Measurements from ENCODE around the gene TADA2B.
"Not testable (repeated sequence)": the region's sequence is repeated elsewhere in the genome, so short reads cannot be mapped to it uniquely, and the experiment has no call there.

Gene TADA2B

DNA sequence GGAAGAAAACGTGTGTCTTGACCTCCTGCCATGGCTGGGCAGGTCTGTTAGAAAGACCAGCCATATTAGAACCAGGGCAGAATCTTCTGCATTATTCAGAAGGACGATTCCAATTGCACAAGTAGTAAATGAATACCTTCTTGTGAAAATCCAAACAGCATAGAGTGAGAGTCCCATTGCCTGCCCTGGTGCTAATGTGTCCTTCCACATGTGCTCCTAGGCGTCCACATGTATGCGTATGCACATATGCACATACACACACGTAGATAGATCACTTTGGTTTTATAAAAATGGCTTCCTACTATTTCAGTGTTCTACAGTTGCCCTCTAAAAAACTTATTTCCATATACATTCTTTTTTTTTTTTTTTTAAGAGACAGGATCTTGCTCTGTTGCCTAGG, 34.9 kb downstream of the TADA2B start:
- DNase-seq = no peak

DNA sequence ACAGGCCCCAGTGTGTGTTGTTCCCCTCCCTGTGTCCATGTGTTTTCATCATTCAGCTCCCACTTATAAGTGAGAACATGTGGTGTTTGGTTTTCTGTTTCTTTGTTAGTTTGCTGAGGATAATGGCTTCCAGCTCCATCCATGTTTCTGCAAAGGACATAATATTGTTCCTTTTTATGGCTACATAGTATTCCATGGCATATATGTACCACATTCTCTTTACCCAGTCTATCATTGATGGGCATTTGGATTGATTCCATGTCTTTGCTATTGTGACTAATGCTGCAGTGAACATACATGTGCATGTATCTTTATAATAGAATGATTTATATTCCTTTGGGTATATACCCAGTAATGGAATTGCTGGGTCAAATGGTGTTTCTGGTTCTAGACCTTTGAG, 36.3 kb downstream of the TADA2B start:
- not testable (repeated sequence) for DNase-seq

DNA sequence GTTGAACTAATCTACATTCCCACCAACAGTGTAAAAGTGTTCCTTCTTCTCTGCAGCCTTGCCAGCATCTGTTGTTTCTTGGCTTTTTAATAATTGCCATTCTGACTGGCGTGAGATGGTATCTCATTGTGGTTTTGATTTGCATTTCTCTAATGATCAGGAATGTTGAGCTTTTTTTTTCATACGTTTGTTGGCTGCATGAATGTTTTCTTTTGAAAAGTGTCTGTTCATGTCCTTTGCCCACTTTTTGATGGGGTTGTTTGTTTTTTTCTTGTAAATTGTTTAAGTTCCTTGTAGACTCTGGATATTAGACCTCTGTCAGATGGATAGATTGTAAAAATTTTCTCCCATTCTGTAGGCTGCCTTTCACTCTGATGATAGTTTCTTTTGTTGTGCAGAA, 36.7 kb downstream of the TADA2B start:
- DNase-seq = not testable (repeated sequence)

- DNase-seq = no peak
Observed at GRCh38 chr4:7083597-7084563, 40.7 kb downstream of the TADA2B start.

GRCh38 chr4:7084564-7084961, 41.4 kb downstream of the TADA2B start:
- not testable (repeated sequence) for DNase-seq

- DNase-seq = no peak
Observed at GRCh38 chr4:7086384-7086783, 43.2 kb downstream of the TADA2B start.

- no peak for DNase-seq
Observed at GRCh38 chr4:7087036-7087435, 43.9 kb downstream of the TADA2B start.

DNA sequence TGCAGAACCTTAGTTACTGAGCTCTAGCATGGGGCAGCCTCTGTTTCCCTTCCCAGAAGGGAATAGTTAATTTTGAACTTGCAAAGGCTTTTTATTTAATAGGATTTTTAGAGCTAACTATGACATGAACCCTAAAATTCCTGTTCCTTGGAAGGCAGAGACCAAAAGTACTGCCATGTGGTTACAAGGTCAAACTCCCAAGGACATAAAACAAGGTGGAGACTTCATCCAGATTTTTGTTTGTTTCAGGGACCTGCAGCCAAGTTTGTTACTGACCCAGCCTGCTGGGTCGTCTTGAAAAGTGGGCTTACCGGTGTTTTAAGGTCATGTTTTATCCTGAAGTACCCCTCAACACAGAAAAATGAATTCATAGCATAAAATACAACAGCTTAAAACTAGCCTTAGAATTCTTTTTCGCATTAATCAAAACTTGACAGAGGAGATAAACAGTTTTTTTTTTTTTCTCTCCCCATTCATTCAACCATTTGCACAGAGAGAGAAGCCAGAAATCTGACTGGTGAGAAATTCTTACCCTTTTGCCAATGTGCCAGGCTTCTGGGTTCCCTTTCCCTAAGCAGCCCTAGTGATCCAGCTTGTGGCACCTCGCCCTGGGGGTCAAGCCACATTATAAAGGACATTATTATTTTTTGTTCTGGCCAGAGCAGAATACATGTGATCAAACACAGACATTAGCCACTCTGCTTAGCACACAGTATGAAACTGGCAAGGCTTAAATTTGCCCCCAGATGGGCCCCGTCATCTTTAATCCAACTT, 46.2 kb downstream of the TADA2B start:
- peak in 4 of 56 donors; percentile 10 to 19 (median 12) for DNase-seq

GRCh38 chr4:7092026-7092425, 48.9 kb downstream of the TADA2B start:
- DNase-seq = no peak

- peak in 2 of 56 donors; percentile 30 to 32 for DNase-seq
Observed at GRCh38 chr4:7094916-7095315, 51.7 kb downstream of the TADA2B start.

DNA sequence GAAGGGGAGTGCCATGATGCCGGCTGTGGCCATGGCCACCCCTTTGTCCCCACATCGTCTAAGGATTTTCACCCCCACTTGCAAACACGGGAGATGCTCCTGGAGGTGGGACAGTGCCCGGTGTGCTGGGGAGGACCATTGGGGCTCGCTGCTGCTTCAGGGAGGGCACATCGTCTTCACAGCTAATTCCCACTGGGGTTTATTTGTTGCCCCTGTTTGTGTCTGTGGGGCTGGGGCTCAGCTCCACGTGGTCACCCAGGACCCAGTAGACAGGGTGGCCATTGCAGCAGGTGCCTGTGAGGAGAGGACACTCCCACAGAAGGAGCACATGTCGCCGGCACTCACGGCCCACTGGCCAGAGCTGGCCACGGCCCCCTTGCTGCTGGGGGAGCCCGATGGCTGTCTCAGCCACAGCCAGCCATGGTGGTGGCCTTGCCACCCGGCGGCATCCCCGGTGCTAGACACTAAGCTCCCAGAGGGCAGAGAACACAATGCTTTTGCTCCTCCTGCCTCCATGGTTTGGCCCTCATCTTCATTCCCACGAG, 52.5 kb downstream of the TADA2B start:
- DNase-seq = no peak

DNA sequence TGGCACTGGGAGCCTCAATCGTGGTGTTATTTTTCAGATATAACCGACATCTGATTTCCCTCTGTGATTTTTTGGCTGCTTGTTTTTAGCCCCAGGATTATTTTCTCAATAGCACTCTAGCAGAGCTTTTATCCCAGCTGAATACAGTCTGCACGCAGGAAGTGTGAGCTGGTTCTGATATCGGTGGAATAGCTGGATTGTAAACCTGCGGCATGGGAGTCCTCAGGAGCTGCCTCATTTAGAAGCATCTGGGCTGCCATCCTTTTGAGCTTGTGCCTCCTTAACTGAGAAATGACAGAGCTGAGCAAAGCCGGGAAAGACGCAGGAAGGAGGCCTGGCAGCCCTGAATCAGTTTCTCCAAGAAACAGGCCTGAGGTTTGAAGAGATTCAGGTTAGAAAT, 53.1 kb downstream of the TADA2B start:
- DNase-seq = no peak

GRCh38 chr4:7101692-7102515, 58.7 kb downstream of the TADA2B start:
- peak in 55 of 56 donors; percentile 9 to 84 (median 60) for DNase-seq

DNA sequence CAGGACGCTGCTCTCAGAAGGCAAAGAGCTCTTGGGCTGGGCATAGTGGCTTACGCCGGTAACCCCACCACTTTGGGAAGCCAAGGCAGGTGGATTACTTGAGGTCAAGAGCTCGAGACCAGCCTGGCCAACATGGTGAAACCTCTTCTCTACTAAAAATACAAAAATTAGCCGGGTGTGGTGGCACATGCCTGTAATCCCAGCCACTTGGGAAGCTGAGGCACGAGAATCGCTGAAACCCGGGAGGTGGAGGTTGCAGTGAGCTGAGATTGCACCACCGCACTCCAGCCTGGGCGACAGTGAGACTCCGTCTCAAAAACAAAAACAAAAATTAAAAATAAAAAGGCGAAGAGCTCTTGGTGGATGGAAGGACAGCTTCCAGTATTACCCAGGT, 59.3 kb downstream of the TADA2B start:
- peak in 1 of 56 donors; percentile 48 for DNase-seq

DNA sequence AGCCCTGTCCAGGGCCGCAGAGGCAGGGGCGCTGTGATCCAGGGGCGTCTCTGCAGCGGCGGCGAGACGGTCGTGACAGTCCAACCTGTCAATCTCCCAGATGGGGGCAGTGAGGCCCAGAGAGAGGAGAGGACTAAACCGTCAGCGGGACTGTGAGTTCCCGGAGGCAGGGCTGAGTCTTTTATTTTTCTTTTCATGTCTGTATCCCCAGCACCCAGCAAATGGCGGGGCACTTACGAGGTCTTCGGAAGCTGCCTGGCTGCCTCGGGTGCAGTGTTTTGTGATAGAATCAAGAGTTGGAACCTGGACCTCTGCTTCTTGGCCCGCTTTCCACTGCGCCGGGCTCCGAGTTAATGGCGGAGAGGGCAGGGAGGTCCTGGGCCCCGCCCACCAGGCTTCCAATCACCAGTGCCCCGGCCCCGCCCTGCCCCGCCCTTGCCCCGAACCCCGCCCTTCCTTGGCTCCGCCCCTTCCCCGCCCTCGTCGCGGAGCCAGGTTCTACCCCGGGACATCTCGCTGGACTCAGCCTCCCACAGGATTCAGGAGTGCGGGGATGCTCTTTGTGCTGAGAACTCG, 59.9 kb downstream of the TADA2B start:
- DNase-seq = peak in 55 of 56 donors; percentile 41 to 93 (median 84)

GRCh38 chr4:7103607-7104365, 60.6 kb downstream of the TADA2B start:
- DNase-seq = peak in 31 of 56 donors; percentile 39 to 87 (median 77)

- DNase-seq = no peak
Observed at GRCh38 chr4:7104366-7105031, 61.3 kb downstream of the TADA2B start.

GRCh38 chr4:7105276-7105675, 62.1 kb downstream of the TADA2B start:
- DNase-seq = no peak
